B cell (primary cell): ENCODE data around the gene SYNJ2. TPM values are rescaled to one million over a fixed set of nuclear protein-coding genes. Genes with fewer than 3 reads are reported as not detected.

Experiments
- ATAC-seq: fragments of 200-7000 bp; cut with Tn5 transposase; one replicate; pipeline ENCODE4 v1.10.0; 2021; ENCODE audit warnings: low read depth, mild to moderate bottlenecking, moderate number of reproducible peaks, moderate library complexity
- CTCF ChIA-PET: fragments of 350-600 bp; sonication (Branson Sonifier 250); formaldehyde crosslinking; loops from one replicate; lab custom pipeline; 2021; ENCODE audit warnings: antibody characterized with exemption, inconsistent platforms; lab: Charles Lee
- POLR2A ChIA-PET: fragments of 350-600 bp; sonication (Branson Sonifier 250); formaldehyde crosslinking; loops from one replicate; lab custom pipeline; 2021; ENCODE audit warnings: antibody characterized with exemption; lab: Charles Lee
- DNase-seq: peaks from one replicate; pipeline ENCODE4 v3.0.0; 2013
- H2AFZ ChIP-seq: 2 replicates; pipeline ENCODE4 v1.6.1; 2012; ENCODE audit warnings: mild to moderate bottlenecking, low read depth, low read length; ENCODE audit not compliant: insufficient read depth, poor library complexity, severe bottlenecking
- H3K27ac ChIP-seq, 2 donors: 1 replicate in 1 of 2; 2 replicates in 1 of 2; pipeline ENCODE4 v1.5.1; 2012 to 2013; ENCODE audit warnings: low read length in 2 of 2, mild to moderate bottlenecking in 2 of 2, moderate library complexity in 1 of 2
- H3K27me3 ChIP-seq, 4 experiments: fragments of 200-600 bp in 1 of 4; sonication (generic) in 1 of 4; replicated peaks in 1 of 4; 1 replicate in 2 of 4; 2 replicates in 2 of 4; pipeline versions ENCODE4 v1.6.1 to v1.7.0; 2013 to 2016; ENCODE audit warnings: low read length in 3 of 4, mild to moderate bottlenecking in 2 of 4, mixed read lengths in 1 of 4, moderate library complexity in 1 of 4; ENCODE audit not compliant: insufficient read depth in 4 of 4, control insufficient read depth in 3 of 4; ENCODE audit errors: control extremely low read depth in 1 of 4
- H3K36me3 ChIP-seq, 2 experiments: replicated peaks in 1 of 2; 1 replicate in 1 of 2; 2 replicates in 1 of 2; pipeline versions ENCODE4 v1.6.1 to v1.7.1; 2013; ENCODE audit warnings: low read length in 1 of 2; ENCODE audit not compliant: insufficient read depth in 2 of 2, control insufficient read depth in 1 of 2; ENCODE audit errors: control extremely low read depth in 1 of 2, extremely low read depth in 1 of 2
- H3K4me1 ChIP-seq, 2 donors: fragments of 200-600 bp in 1 of 2; sonication (generic) in 1 of 2; 1 replicate in 1 of 2; 2 replicates in 1 of 2; pipeline versions ENCODE4 v1.5.1 to v1.6.1; 2013 to 2017; ENCODE audit warnings: low read length in 2 of 2; ENCODE audit not compliant: control insufficient read depth in 2 of 2, insufficient read depth in 2 of 2
- H3K4me2 ChIP-seq: replicated peaks from 2 replicates; pipeline ENCODE3; 2012; ENCODE audit warnings: mild to moderate bottlenecking, low read depth, low read length; ENCODE audit not compliant: poor library complexity, severe bottlenecking
- H3K4me3 ChIP-seq, 5 experiments: fragments of 200-600 bp in 1 of 5; sonication (generic) in 1 of 5; 1 replicate in 3 of 5; 2 replicates in 2 of 5; pipeline versions ENCODE4 v1.5.1 to v1.7.0; 2011 to 2016; ENCODE audit warnings: low read length in 4 of 5, mild to moderate bottlenecking in 4 of 5, low read depth in 2 of 5, control low read depth in 1 of 5, moderate library complexity in 1 of 5; ENCODE audit not compliant: insufficient read depth in 1 of 5; ENCODE audit errors: control extremely low read depth in 1 of 5, extremely low read depth in 1 of 5
- H3K79me2 ChIP-seq: fragments of 200-600 bp; sonication (generic); one replicate; pipeline ENCODE4 v1.6.0; 2016; ENCODE audit warnings: low read length; ENCODE audit not compliant: control insufficient read depth, insufficient read depth
- H3K9ac ChIP-seq: fragments of 200-600 bp; sonication (generic); 2 replicates; pipeline ENCODE4 v1.6.1; 2017; ENCODE audit warnings: mild to moderate bottlenecking, low read length, moderate library complexity
- H3K9me3 ChIP-seq, 3 donors: one replicate each; pipeline versions ENCODE4 v1.6.1 to v1.7.1; 2013; ENCODE audit warnings: low read length in 2 of 3; ENCODE audit not compliant: control insufficient read depth in 2 of 3, insufficient read depth in 1 of 3; ENCODE audit errors: control extremely low read depth in 1 of 3
- H4K20me1 ChIP-seq: 2 replicates; pipeline ENCODE4 v1.6.0; 2012; ENCODE audit warnings: mild to moderate bottlenecking, low read length; ENCODE audit not compliant: insufficient read depth, control insufficient read depth, poor library complexity, severe bottlenecking
- H3K27ac Mint-ChIP-seq: one replicate; pipeline ENCODE4 v1.8.0; 2021; ENCODE audit warnings: mixed read lengths
- H3K27me3 Mint-ChIP-seq: one replicate; pipeline ENCODE4 v1.8.0; 2021; ENCODE audit warnings: mixed read lengths
- H3K4me1 Mint-ChIP-seq: one replicate; pipeline ENCODE4 v1.8.0; 2021; ENCODE audit warnings: mixed read lengths
- H3K4me3 Mint-ChIP-seq: one replicate; pipeline ENCODE4 v1.8.0; 2021; ENCODE audit warnings: mixed read lengths
- H3K9me3 Mint-ChIP-seq: one replicate; pipeline ENCODE4 v1.8.0; 2022; ENCODE audit warnings: mixed read lengths; ENCODE audit not compliant: insufficient read depth
- CTCF ChIP-seq: fragments of 200-600 bp; IDR thresholded peaks from one replicate; pipeline ENCODE4 v1.8.0; 2022; ENCODE audit warnings: antibody characterized with exemption, mild to moderate bottlenecking
- EZH2 ChIP-seq: IDR thresholded peaks from 2 replicates; pipeline ENCODE4 v1.6.1; 2012; ENCODE audit warnings: borderline replicate concordance, low read depth, mild to moderate bottlenecking, moderate library complexity, low read length; ENCODE audit not compliant: insufficient read depth, poor library complexity, severe bottlenecking
- WGBS: methylation state at CpG from one replicate; pipeline ENCODE4 v1.1.5; 2013; ENCODE audit warnings: missing lambda C conversion rate; ENCODE audit not compliant: insufficient coverage; 5-methylcytosine and 5-hydroxymethylcytosine counted together
- intact Hi-C: fragments of 100-400 bp; cut with micrococcal nuclease; formaldehyde crosslinking; loops from one replicate; pipeline ENCODE4 v1.10.0; 2022
- polyA plus RNA-seq: library from polyadenylated mRNA; depleted of rRNA; stranded (reverse); fragments of >200 nt; gene quantifications from 2 replicates; pipeline ENCODE4 v1.2.3, GENCODE V29; 2012
- total RNA-seq, 2 donors: library from RNA; stranded (reverse); fragments of 120-200 nt in 1 of 2; gene quantifications; 1 replicate in 1 of 2; 2 replicates in 1 of 2; pipeline versions ENCODE4 v1.2.3 to v1.2.4, GENCODE V29; 2013 to 2022

SYNJ2 gene
- total and polyA plus RNA-seq, 2 donors (not counting 1 experiment from before 2014, with no cell fraction given), result 5.2 to 11.4 TPM

DNA sequence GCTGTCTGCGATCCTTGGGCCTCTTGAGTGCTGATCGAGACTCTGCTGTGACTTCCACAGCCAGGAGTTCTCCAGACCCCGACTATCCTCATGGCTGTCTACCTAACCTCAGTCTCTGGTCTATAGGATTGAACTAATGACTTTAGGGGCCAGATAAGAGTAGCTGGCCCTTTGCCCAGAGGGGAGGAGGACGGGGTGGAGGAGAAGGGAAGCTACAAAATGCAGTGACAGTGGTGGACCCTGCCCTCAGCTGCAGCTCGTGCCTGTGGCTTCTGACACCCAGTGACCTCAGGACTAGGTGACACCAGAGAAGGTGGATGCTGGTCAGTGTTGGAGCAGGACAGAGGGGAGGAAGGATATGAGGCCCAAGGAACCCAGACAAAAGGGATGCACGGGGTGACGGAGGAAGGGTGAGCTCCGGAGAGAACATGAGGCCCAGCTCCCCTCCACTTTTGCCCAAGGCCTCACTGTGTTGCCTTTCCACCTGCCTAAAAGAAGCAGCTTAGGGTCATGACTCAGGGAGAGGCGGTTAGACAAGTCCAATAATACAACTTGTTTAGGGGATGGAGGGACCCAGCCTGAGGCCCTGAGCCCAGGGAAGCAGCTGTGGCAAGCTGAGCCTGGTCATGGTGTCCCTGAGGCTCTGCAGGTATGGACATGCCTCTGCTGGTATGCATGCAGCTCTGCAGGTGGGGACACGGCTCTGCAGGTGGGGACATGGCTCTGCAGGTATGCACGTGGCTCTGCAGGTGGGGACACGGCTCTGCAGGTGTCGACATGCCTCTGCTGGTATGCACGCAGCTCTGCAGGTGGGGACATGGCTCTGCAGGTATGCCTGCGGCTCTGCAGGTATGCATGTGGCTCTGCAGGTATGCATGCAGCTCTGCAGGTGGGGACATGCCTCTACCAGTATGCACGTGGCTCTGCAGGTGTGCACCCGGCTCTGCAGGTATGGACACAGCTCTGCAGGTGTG is 67.7 kb downstream of the SYNJ2 start:
- Histone ChIP-seq H3K27me3 (no peaks in the 10 kb centered on the region), H4K20me1 (no peaks in the 10 kb centered on the region), H3K36me3 (peaks cover 0 to 13% of the 10 kb centered on the region in 2 experiments), H3K27ac (no peak overlapping the region), H3K4me2 (no peak overlapping the region), H3K79me2 (no peaks in the 10 kb centered on the region), H2AFZ (no peak overlapping the region), H3K4me1 (no peaks in the 10 kb centered on the region), H3K9ac (no peak overlapping the region), H3K4me3 (no peak overlapping the region), H3K9me3 (no peaks in the 10 kb centered on the region)
- DNase-seq (no peak), ATAC-seq (no peak)
- no peak overlapping the region for H3K27ac Mint-ChIP-seq
- WGBS, result 97% methylated on average over 14 of the region's 17 CpGs
- no peak overlapping the region for H3K4me3 Mint-ChIP-seq
- intact Hi-C loops, result no loop called here
- TF ChIP-seq CTCF (no peak), EZH2 (no peak)
- H3K27me3 Mint-ChIP-seq, result no peaks in the 10 kb centered on the region
- ChIA-PET POLR2A (no interaction called here), CTCF (interaction anchor here (1.2 kb wide), 1 partner anchor 23 kb away, joined by 3 read pairs; no protein-coding TSS in a partner anchor)
- H3K9me3 Mint-ChIP-seq, result no peaks in the 10 kb centered on the region
- H3K4me1 Mint-ChIP-seq, result no peaks in the 10 kb centered on the region

GRCh38 chr6:158050107-158050735 is 68.6 kb downstream of the SYNJ2 start:
- ATAC-seq (no peak), DNase-seq (no peak)
- Histone ChIP-seq H3K4me2 (no peak overlapping the region), H3K9me3 (no peaks in the 10 kb centered on the region), H3K36me3 (peaks cover 0 to 13% of the 10 kb centered on the region in 2 experiments), H4K20me1 (no peaks in the 10 kb centered on the region), H3K79me2 (no peaks in the 10 kb centered on the region), H2AFZ (no peak overlapping the region), H3K4me1 (no peaks in the 10 kb centered on the region), H3K4me3 (no peak overlapping the region), H3K9ac (no peak overlapping the region), H3K27me3 (no peaks in the 10 kb centered on the region), H3K27ac (no peak overlapping the region)
- Mint-ChIP-seq H3K4me1 (no peaks in the 10 kb centered on the region), H3K9me3 (no peaks in the 10 kb centered on the region), H3K27ac (no peak overlapping the region), H3K27me3 (no peaks in the 10 kb centered on the region), H3K4me3 (no peak overlapping the region)
- WGBS, result 94% methylated on average over 5 of the region's 8 CpGs
- CTCF ChIA-PET, result no interaction called here
- no peak for TF ChIP-seq CTCF
- no peak for TF ChIP-seq EZH2
- intact Hi-C loops, result no loop called here
- POLR2A ChIA-PET, result no interaction called here
